ENCODE data around the gene WIF1.

- TF ChIP-seq CTCF (IDR thresholded peaks at IDR 0.05) (no peak), POLR2A (IDR thresholded peaks at IDR 0.05) (no peak)
Measured at GRCh38 chr12:65099182-65099581, 21.9 kb downstream of the WIF1 start.

Measured in thyroid gland (tissue), 4 donors.